CD4-positive, alpha-beta T cell treated with Interleukin-17A for 1 hour (primary cell): Measurements from ENCODE around the gene CADM1.

Experiments used
- DNase-seq: peaks from one replicate; pipeline ENCODE4 v3.0.0-alpha.2; 2020

CADM1 gene

GRCh38 chr11:115347106-115347505 lies 157.1 kb downstream of the CADM1 start:
- no peak for DNase-seq

GRCh38 chr11:115345840-115346239 lies 158.4 kb downstream of the CADM1 start:
- no peak for DNase-seq

- DNase-seq: no peak
These were observed 158.9 kb downstream of the CADM1 start for GRCh38 chr11:115345361-115345760.

- DNase-seq: no peak
These were observed 159.4 kb downstream of the CADM1 start for GRCh38 chr11:115344846-115345245.

GRCh38 chr11:115342142-115342541 lies 162.1 kb downstream of the CADM1 start:
- no peak for DNase-seq

- no peak for DNase-seq
These were observed 163.3 kb downstream of the CADM1 start for GRCh38 chr11:115340874-115341273.

GRCh38 chr11:115338476-115338875 lies 165.7 kb downstream of the CADM1 start:
- no peak for DNase-seq

- peak; percentile 23 for DNase-seq
These were observed 169.1 kb downstream of the CADM1 start for GRCh38 chr11:115334932-115335788.

GRCh38 chr11:115333949-115334348 lies 170.3 kb downstream of the CADM1 start:
- no peak for DNase-seq

GRCh38 chr11:115333121-115333520 lies 171.1 kb downstream of the CADM1 start:
- no peak for DNase-seq

- no peak for DNase-seq
These were observed 173.3 kb downstream of the CADM1 start for GRCh38 chr11:115330684-115331482.

GRCh38 chr11:115326526-115326925 lies 177.7 kb downstream of the CADM1 start:
- DNase-seq: no peak

GRCh38 chr11:115325523-115325922 lies 178.7 kb downstream of the CADM1 start:
- no peak for DNase-seq

GRCh38 chr11:115324581-115325432 lies 179.4 kb downstream of the CADM1 start:
- peak; percentile 58 for DNase-seq

GRCh38 chr11:115322553-115323203 lies 181.5 kb downstream of the CADM1 start:
- DNase-seq: no peak

- no peak for DNase-seq
These were observed 182.5 kb downstream of the CADM1 start for GRCh38 chr11:115321605-115322289.

- DNase-seq: no peak
These were observed 186.7 kb downstream of the CADM1 start for GRCh38 chr11:115317277-115318185.

GRCh38 chr11:115316696-115317095 lies 187.5 kb downstream of the CADM1 start:
- DNase-seq: no peak

- DNase-seq: no peak
These were observed 189.8 kb downstream of the CADM1 start for GRCh38 chr11:115314330-115314920.

- no peak for DNase-seq
These were observed 190.9 kb downstream of the CADM1 start for GRCh38 chr11:115313224-115313838.
